ENCODE measurements around the gene ZNF695.
"Not testable (repeated sequence)": the region's sequence is repeated elsewhere in the genome, so short reads cannot be mapped to it uniquely, and the experiment has no call there.

Gene ZNF695

GRCh38 chr1:247007511-247008405, at the start of gene ZNF695:
ZNF695 (minus strand) TSS chr1:247008057; CDS start chr1:247007908, 149 bp downstream.
- H3K27ac ChIP-seq (ENCODE audit: low read depth, low read length): no peak within 1 kb of the TSS
- no peaks in the 10 kb centered on the region for H3K36me3 ChIP-seq (ENCODE audit: insufficient read depth, low read length)
- no peak within 1 kb of the TSS for H3K9ac ChIP-seq (ENCODE audit: low read length)
- H3K27me3 ChIP-seq (ENCODE audit: control insufficient read depth in 1 of 2, insufficient read depth in 2 of 2, low read length in 2 of 2): no peaks in the 10 kb centered on the region
- peak within 1 kb of the TSS; percentile 65 to 67 for H3K4me3 ChIP-seq (ENCODE audit: low read depth in 1 of 2, low read length in 2 of 2)
- H3K4me1 ChIP-seq (ENCODE audit: insufficient read depth, low read length): no peaks in the 10 kb centered on the region
- H3K9me3 ChIP-seq (ENCODE audit: low read length): no peaks in the 10 kb centered on the region

- peaks cover 9% of the 10 kb centered on the region for H3K9me3 ChIP-seq (ENCODE audit: low read length)
- H3K27ac ChIP-seq (ENCODE audit: low read depth, low read length): no peak overlapping the region
- no peak overlapping the region for H3K9ac ChIP-seq (ENCODE audit: low read length)
- no peak overlapping the region for H3K4me3 ChIP-seq (ENCODE audit: low read depth in 1 of 2, low read length in 2 of 2)
- no peaks in the 10 kb centered on the region for H3K36me3 ChIP-seq (ENCODE audit: insufficient read depth, low read length)
- H3K4me1 ChIP-seq (ENCODE audit: insufficient read depth, low read length): no peaks in the 10 kb centered on the region
- H3K27me3 ChIP-seq (ENCODE audit: control insufficient read depth in 1 of 2, insufficient read depth in 2 of 2, low read length in 2 of 2): no peaks in the 10 kb centered on the region
Observed at GRCh38 chr1:247056071-247056470, 48.2 kb upstream of the ZNF695 start.

GRCh38 chr1:247054992-247055415, 47.1 kb upstream of the ZNF695 start:
- H3K4me1 ChIP-seq (ENCODE audit: insufficient read depth, low read length): no peaks in the 10 kb centered on the region
- H3K27ac ChIP-seq (ENCODE audit: low read depth, low read length): no peak overlapping the region
- peaks cover 9% of the 10 kb centered on the region for H3K9me3 ChIP-seq (ENCODE audit: low read length)
- H3K36me3 ChIP-seq (ENCODE audit: insufficient read depth, low read length): no peaks in the 10 kb centered on the region
- no peak overlapping the region for H3K9ac ChIP-seq (ENCODE audit: low read length)
- H3K27me3 ChIP-seq (ENCODE audit: control insufficient read depth in 1 of 2, insufficient read depth in 2 of 2, low read length in 2 of 2): no peaks in the 10 kb centered on the region
- no peak overlapping the region for H3K4me3 ChIP-seq (ENCODE audit: low read depth in 1 of 2, low read length in 2 of 2)

- H3K36me3 ChIP-seq (ENCODE audit: insufficient read depth, low read length): no peaks in the 10 kb centered on the region
- no peaks in the 10 kb centered on the region for H3K27me3 ChIP-seq (ENCODE audit: control insufficient read depth in 1 of 2, insufficient read depth in 2 of 2, low read length in 2 of 2)
- H3K27ac ChIP-seq (ENCODE audit: low read depth, low read length): no peak overlapping the region
- H3K9ac ChIP-seq (ENCODE audit: low read length): no peak overlapping the region
- H3K4me1 ChIP-seq (ENCODE audit: insufficient read depth, low read length): no peaks in the 10 kb centered on the region
- no peaks in the 10 kb centered on the region for H3K9me3 ChIP-seq (ENCODE audit: low read length)
- H3K4me3 ChIP-seq (ENCODE audit: low read depth in 1 of 2, low read length in 2 of 2): no peak overlapping the region
Observed at GRCh38 chr1:247047702-247048101, 39.8 kb upstream of the ZNF695 start.

- Histone ChIP-seq H3K27ac (ENCODE audit: low read depth, low read length) (no peak overlapping the region), H3K9ac (ENCODE audit: low read length) (no peak overlapping the region), H3K4me1 (ENCODE audit: insufficient read depth, low read length) (no peaks in the 10 kb centered on the region), H3K27me3 (ENCODE audit: control insufficient read depth in 1 of 2, insufficient read depth in 2 of 2, low read length in 2 of 2) (no peaks in the 10 kb centered on the region), H3K36me3 (ENCODE audit: insufficient read depth, low read length) (no peaks in the 10 kb centered on the region), H3K9me3 (ENCODE audit: low read length) (no peaks in the 10 kb centered on the region), H3K4me3 (ENCODE audit: low read depth in 1 of 2, low read length in 2 of 2) (no peak overlapping the region)
Observed at GRCh38 chr1:247047260-247047659, 39.4 kb upstream of the ZNF695 start.

GRCh38 chr1:247043406-247043805, 35.5 kb upstream of the ZNF695 start:
- H3K27ac ChIP-seq (ENCODE audit: low read depth, low read length): no peak overlapping the region
- peaks cover under 1% of the 10 kb centered on the region for H3K9me3 ChIP-seq (ENCODE audit: low read length)
- H3K36me3 ChIP-seq (ENCODE audit: insufficient read depth, low read length): no peaks in the 10 kb centered on the region
- H3K9ac ChIP-seq (ENCODE audit: low read length): no peak overlapping the region
- H3K4me1 ChIP-seq (ENCODE audit: insufficient read depth, low read length): no peaks in the 10 kb centered on the region
- no peak overlapping the region for H3K4me3 ChIP-seq (ENCODE audit: low read depth in 1 of 2, low read length in 2 of 2)
- H3K27me3 ChIP-seq (ENCODE audit: control insufficient read depth in 1 of 2, insufficient read depth in 2 of 2, low read length in 2 of 2): no peaks in the 10 kb centered on the region

GRCh38 chr1:247037511-247038320, 29.9 kb upstream of the ZNF695 start:
- Histone ChIP-seq H3K9me3 (ENCODE audit: low read length) (peaks cover 17% of the 10 kb centered on the region), H3K9ac (ENCODE audit: low read length) (no peak overlapping the region), H3K36me3 (ENCODE audit: insufficient read depth, low read length) (peaks cover 19% of the 10 kb centered on the region), H3K27ac (ENCODE audit: low read depth, low read length) (no peak overlapping the region), H3K4me1 (ENCODE audit: insufficient read depth, low read length) (no peaks in the 10 kb centered on the region), H3K4me3 (ENCODE audit: low read depth in 1 of 2, low read length in 2 of 2) (no peak overlapping the region), H3K27me3 (ENCODE audit: control insufficient read depth in 1 of 2, insufficient read depth in 2 of 2, low read length in 2 of 2) (no peaks in the 10 kb centered on the region)

- not testable (repeated sequence) for H3K27me3 ChIP-seq (ENCODE audit: control insufficient read depth in 1 of 2, insufficient read depth in 2 of 2, low read length in 2 of 2); H3K27ac ChIP-seq (ENCODE audit: low read depth, low read length); H3K9ac ChIP-seq (ENCODE audit: low read length); H3K9me3 ChIP-seq (ENCODE audit: low read length); H3K4me3 ChIP-seq (ENCODE audit: low read depth in 1 of 2, low read length in 2 of 2); H3K4me1 ChIP-seq (ENCODE audit: insufficient read depth, low read length)
- H3K36me3 ChIP-seq (ENCODE audit: insufficient read depth, low read length): peaks cover 10% of the 10 kb centered on the region
Observed at GRCh38 chr1:247032306-247032705, 24.4 kb upstream of the ZNF695 start.

GRCh38 chr1:247024658-247025057, 16.8 kb upstream of the ZNF695 start:
- H3K36me3 ChIP-seq (ENCODE audit: insufficient read depth, low read length); H3K27ac ChIP-seq (ENCODE audit: low read depth, low read length); H3K9ac ChIP-seq (ENCODE audit: low read length); H3K4me1 ChIP-seq (ENCODE audit: insufficient read depth, low read length); H3K9me3 ChIP-seq (ENCODE audit: low read length); H3K4me3 ChIP-seq (ENCODE audit: low read depth in 1 of 2, low read length in 2 of 2); H3K27me3 ChIP-seq (ENCODE audit: control insufficient read depth in 1 of 2, insufficient read depth in 2 of 2, low read length in 2 of 2): not testable (repeated sequence)

GRCh38 chr1:247013391-247013790, 5.5 kb upstream of the ZNF695 start:
- H3K9me3 ChIP-seq (ENCODE audit: low read length): no peaks in the 10 kb centered on the region
- no peaks in the 10 kb centered on the region for H3K27me3 ChIP-seq (ENCODE audit: control insufficient read depth in 1 of 2, insufficient read depth in 2 of 2, low read length in 2 of 2)
- H3K4me3 ChIP-seq (ENCODE audit: low read depth in 1 of 2, low read length in 2 of 2): no peak overlapping the region
- H3K9ac ChIP-seq (ENCODE audit: low read length): no peak overlapping the region
- H3K4me1 ChIP-seq (ENCODE audit: insufficient read depth, low read length): no peaks in the 10 kb centered on the region
- no peaks in the 10 kb centered on the region for H3K36me3 ChIP-seq (ENCODE audit: insufficient read depth, low read length)
- no peak overlapping the region for H3K27ac ChIP-seq (ENCODE audit: low read depth, low read length)

- H3K9me3 ChIP-seq (ENCODE audit: low read length): no peaks in the 10 kb centered on the region
- peak overlapping the region in 1 of 2 donors; percentile 67 for H3K4me3 ChIP-seq (ENCODE audit: low read depth in 1 of 2, low read length in 2 of 2)
- H3K27ac ChIP-seq (ENCODE audit: low read depth, low read length): no peak overlapping the region
- no peaks in the 10 kb centered on the region for H3K36me3 ChIP-seq (ENCODE audit: insufficient read depth, low read length)
- H3K4me1 ChIP-seq (ENCODE audit: insufficient read depth, low read length): no peaks in the 10 kb centered on the region
- no peak overlapping the region for H3K9ac ChIP-seq (ENCODE audit: low read length)
- no peaks in the 10 kb centered on the region for H3K27me3 ChIP-seq (ENCODE audit: control insufficient read depth in 1 of 2, insufficient read depth in 2 of 2, low read length in 2 of 2)
Observed at GRCh38 chr1:247008406-247008799, 546 bp upstream of the ZNF695 start.

Data from muscle layer of colon (tissue), 2 donors.